HepG2 (cell line): ENCODE results near the gene RNF5. TPM values are rescaled to one million over a fixed set of nuclear protein-coding genes. Genes with fewer than 3 reads are reported as not detected.

Experiments used
- ATF7 ChIP-seq, 2 experiments: fragments of 450-650 bp in 1 of 2; sonication (generic) in 1 of 2; formaldehyde crosslinking in 1 of 2; IDR thresholded peaks; 2 replicates each; pipeline versions ENCODE4 v1.4.0 to v1.6.1; 2016 to 2020; ENCODE audit warnings: antibody characterized with exemption in 1 of 2, mild to moderate bottlenecking in 1 of 2, missing genetic modification reagents in 1 of 2
- CBX1 ChIP-seq: IDR thresholded peaks from one replicate; pipeline ENCODE4 v1.6.1; 2016; ENCODE audit warnings: antibody characterized with exemption, low read depth
- DR1 ChIP-seq: sonication (generic); formaldehyde crosslinking; IDR thresholded peaks from 2 replicates; pipeline ENCODE4 v1.8.0; 2021; ENCODE audit warnings: mild to moderate bottlenecking, missing genetic modification reagents, inconsistent platforms
- EED ChIP-seq: sonication (generic); formaldehyde crosslinking; IDR thresholded peaks from 2 replicates; pipeline ENCODE4 v1.5.0; 2020; ENCODE audit warnings: mild to moderate bottlenecking, missing genetic modification reagents
- ERF ChIP-seq: IDR thresholded peaks from 2 replicates; pipeline ENCODE4 v1.6.1; 2018; ENCODE audit warnings: missing biosample characterization, missing genetic modification reagents
- HNRNPL ChIP-seq: fragments of 200-400 bp; formaldehyde crosslinking; IDR thresholded peaks from 2 replicates; pipeline ENCODE4 v1.6.1; 2017; ENCODE audit warnings: mild to moderate bottlenecking, low read depth, low read length
- MATR3 ChIP-seq: sonication (generic); formaldehyde crosslinking; IDR thresholded peaks from 2 replicates; pipeline ENCODE4 v1.4.0; 2020; ENCODE audit warnings: missing genetic modification reagents
- MEIS1 ChIP-seq: sonication (generic); formaldehyde crosslinking; IDR thresholded peaks from 2 replicates; pipeline ENCODE4 v1.9.0; 2021; ENCODE audit warnings: mild to moderate bottlenecking, missing genetic modification reagents, moderate library complexity, borderline replicate concordance
- NFE2 ChIP-seq: sonication (generic); formaldehyde crosslinking; IDR thresholded peaks from 2 replicates; pipeline ENCODE4 v1.4.0; 2020; ENCODE audit warnings: missing genetic modification reagents
- THYN1 ChIP-seq: sonication (generic); formaldehyde crosslinking; IDR thresholded peaks from 2 replicates; pipeline ENCODE4 v1.8.1; 2023; ENCODE audit warnings: low read depth, mild to moderate bottlenecking, moderate library complexity, missing genetic modification reagents, borderline replicate concordance
- XRCC5 ChIP-seq: fragments of 200-400 bp; formaldehyde crosslinking; optimal IDR thresholded peaks from 2 replicates; pipeline ENCODE3; 2017; ENCODE audit warnings: mild to moderate bottlenecking, low read length
- ZHX1 ChIP-seq: sonication (generic); formaldehyde crosslinking; IDR thresholded peaks from 2 replicates; pipeline ENCODE4 v1.8.1; 2022; ENCODE audit warnings: low read depth, mild to moderate bottlenecking, missing genetic modification reagents
- ZIK1 ChIP-seq: sonication (generic); formaldehyde crosslinking; IDR thresholded peaks from 2 replicates; pipeline ENCODE4 v1.5.0; 2020; ENCODE audit warnings: mild to moderate bottlenecking, low read depth, missing genetic modification reagents, borderline replicate concordance
- ZNF138 ChIP-seq: sonication (generic); formaldehyde crosslinking; IDR thresholded peaks from 2 replicates; pipeline ENCODE4 v1.5.0; 2020; ENCODE audit warnings: mild to moderate bottlenecking, low read depth, missing genetic modification reagents
- ZNF235 ChIP-seq: sonication (generic); formaldehyde crosslinking; IDR thresholded peaks from 2 replicates; pipeline ENCODE4 v1.8.1; 2023; ENCODE audit warnings: mild to moderate bottlenecking, missing genetic modification reagents, borderline replicate concordance
- ZNF264 ChIP-seq: sonication (generic); formaldehyde crosslinking; IDR thresholded peaks from 2 replicates; pipeline ENCODE4 v1.4.0; 2020; ENCODE audit warnings: missing genetic modification reagents
- ZNF333 ChIP-seq: sonication (generic); formaldehyde crosslinking; IDR thresholded peaks from 2 replicates; pipeline ENCODE4 v1.4.0; 2020; ENCODE audit warnings: mild to moderate bottlenecking, missing genetic modification reagents, borderline replicate concordance
- ZNF382 ChIP-seq: sonication (generic); formaldehyde crosslinking; IDR thresholded peaks from 2 replicates; pipeline ENCODE4 v1.5.0; 2020; ENCODE audit warnings: missing genetic modification reagents, mild to moderate bottlenecking, borderline replicate concordance
- ZNF510 ChIP-seq: sonication (generic); formaldehyde crosslinking; IDR thresholded peaks from 2 replicates; pipeline ENCODE4 v1.4.0; 2020; ENCODE audit warnings: low read depth, mild to moderate bottlenecking, missing genetic modification reagents
- ZNF644 ChIP-seq: IDR thresholded peaks from 2 replicates; pipeline ENCODE4 v1.6.1; 2016; ENCODE audit warnings: low read depth
- ZNF674 ChIP-seq: sonication (generic); formaldehyde crosslinking; IDR thresholded peaks from 2 replicates; pipeline ENCODE4 v1.5.0; 2020; ENCODE audit warnings: low read depth, mild to moderate bottlenecking, missing genetic modification reagents
- ZNF737 ChIP-seq: sonication (generic); formaldehyde crosslinking; IDR thresholded peaks from 2 replicates; pipeline ENCODE4 v1.5.0; 2020; ENCODE audit warnings: missing genetic modification reagents, mild to moderate bottlenecking, borderline replicate concordance
- ZNF761 ChIP-seq: sonication (generic); formaldehyde crosslinking; conservative IDR thresholded peaks from 2 replicates; pipeline ENCODE4 v1.4.0; 2020; ENCODE audit warnings: mild to moderate bottlenecking, missing genetic modification reagents
- ZNF777 ChIP-seq: sonication (generic); formaldehyde crosslinking; IDR thresholded peaks from 2 replicates; pipeline ENCODE4 v1.4.0; 2020; ENCODE audit warnings: missing genetic modification reagents
- polyA plus RNA-seq, 8 experiments: library from polyadenylated mRNA; depleted of rRNA in 3 of 8; stranded (reverse) in 7 of 8; unstranded in 1 of 8; fragments of >200 nt; fragmentation: Illumina TruSeq in 4 of 8; extraction: Trizol in 4 of 8; gene quantifications; 2 replicates each; pipeline versions ENCODE4 v1.2.1 to v1.2.3, GENCODE V29; 2011 to 2016; ENCODE audit warnings: low read depth in 4 of 8, missing spikeins in 1 of 8, mixed read lengths in 1 of 8; ENCODE audit not compliant: insufficient read depth in 1 of 8
- total RNA-seq, 5 experiments: library from RNA; depleted of rRNA; stranded (reverse); fragments of >200 nt; fragmentation: Illumina TruSeq; extraction: Trizol; gene quantifications; 2 replicates each; pipeline ENCODE4 v1.2.3, GENCODE V29; 2016; ENCODE audit warnings: low read depth in 1 of 5
- TF ChIP-seq, protein P1 (sequence below): sonication (generic); formaldehyde crosslinking; IDR thresholded peaks from 2 replicates; pipeline ENCODE4 v1.8.0; 2022; ENCODE audit warnings: missing genetic modification reagents, mild to moderate bottlenecking, inconsistent platforms, borderline replicate concordance
- TF ChIP-seq, protein P2 (sequence below): sonication (generic); formaldehyde crosslinking; IDR thresholded peaks from 2 replicates; pipeline ENCODE4 v1.4.0; 2020; ENCODE audit warnings: missing genetic modification reagents, mild to moderate bottlenecking, borderline replicate concordance

Gene RNF5
- total and polyA plus RNA-seq, 2 of the 13 experiments (the other 11 are each of a cell fraction or from before 2014, with no cell fraction given): 98.0 to 131 TPM

DNA sequence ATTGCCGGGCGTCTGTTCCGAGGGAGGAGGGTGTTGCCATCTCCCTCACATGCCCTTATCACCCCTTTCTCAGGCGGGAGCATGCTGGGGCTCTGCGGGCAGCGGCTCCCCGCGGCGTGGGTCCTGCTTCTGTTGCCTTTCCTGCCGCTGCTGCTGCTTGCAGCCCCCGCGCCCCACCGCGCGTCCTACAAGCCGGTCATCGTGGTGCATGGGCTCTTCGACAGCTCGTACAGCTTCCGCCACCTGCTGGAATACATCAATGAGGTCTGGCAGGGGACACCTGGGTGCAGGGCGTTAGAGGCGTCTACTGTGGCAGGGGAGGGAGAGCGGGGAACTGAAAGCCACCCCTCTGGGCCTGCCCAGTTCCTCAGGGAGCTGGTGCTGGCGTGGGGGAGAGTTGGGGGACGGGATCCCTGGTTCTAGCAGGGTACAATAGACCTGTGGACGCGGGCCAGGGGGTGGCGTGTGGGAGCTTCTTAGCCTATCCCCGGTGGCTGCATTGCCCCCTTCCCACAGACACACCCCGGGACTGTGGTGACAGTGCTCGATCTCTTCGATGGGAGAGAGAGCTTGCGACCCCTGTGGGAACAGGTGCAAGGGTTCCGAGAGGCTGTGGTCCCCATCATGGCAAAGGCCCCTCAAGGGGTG is 23.6 kb upstream of the RNF5 start (continued):
- TF ChIP-seq, protein P1, sequence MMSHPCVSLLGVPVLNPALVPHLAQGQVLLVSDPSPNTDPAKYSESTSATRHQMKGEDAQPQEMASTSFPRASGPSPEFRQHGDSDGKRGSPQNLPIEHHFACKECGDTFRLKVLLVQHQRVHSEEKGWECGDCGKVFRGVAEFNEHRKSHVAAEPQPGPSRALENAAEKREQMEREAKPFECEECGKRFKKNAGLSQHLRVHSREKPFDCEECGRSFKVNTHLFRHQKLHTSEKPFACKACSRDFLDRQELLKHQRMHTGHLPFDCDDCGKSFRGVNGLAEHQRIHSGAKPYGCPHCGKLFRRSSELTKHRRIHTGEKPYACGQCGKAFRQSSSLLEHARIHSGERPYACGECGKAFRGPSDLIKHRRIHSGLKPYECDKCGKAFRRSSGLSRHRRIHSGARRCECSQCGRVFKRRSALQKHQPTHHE (CRISPR knock-in tag): no peak
- TF ChIP-seq HNRNPL (no peak), XRCC5 (peak; percentile 51), ZHX1 (CRISPR knock-in tag) (no peak; the same call in 1 of the 2 replicates), MATR3 (no peak), MEIS1 (CRISPR knock-in tag) (peak; percentile 30; the same call in 1 of the 2 replicates), ZNF674 (CRISPR knock-in tag) (no peak; the same call in 1 of the 2 replicates), THYN1 (no peak), ZNF138 (CRISPR knock-in tag) (no peak), ZNF761 (CRISPR knock-in tag) (no peak; the same call in 1 of the 2 replicates), ERF (CRISPR knock-in tag) (peak; percentile 43; the same call in 1 of the 2 replicates), ZNF777 (peak; percentile 92), ZNF510 (CRISPR knock-in tag) (no peak), DR1 (CRISPR knock-in tag) (no peak), NFE2 (CRISPR knock-in tag) (no peak), ZNF235 (CRISPR knock-in tag) (no peak; the same call in 1 of the 2 replicates), ATF7 (IDR thresholded peaks at IDR 0.05) (no peak), ATF7 (CRISPR knock-in tag; IDR thresholded peaks at IDR 0.05) (no peak), ZNF737 (CRISPR knock-in tag) (no peak), EED (CRISPR knock-in tag) (no peak), ZNF264 (no peak), ZNF382 (no peak), ZNF644 (no peak), ZNF333 (CRISPR knock-in tag) (no peak; the same call in 1 of the 2 replicates), CBX1 (peak; percentile 21), ZIK1 (CRISPR knock-in tag) (peak; percentile 41; the same call in 1 of the 2 replicates)
- TF ChIP-seq, protein P2, sequence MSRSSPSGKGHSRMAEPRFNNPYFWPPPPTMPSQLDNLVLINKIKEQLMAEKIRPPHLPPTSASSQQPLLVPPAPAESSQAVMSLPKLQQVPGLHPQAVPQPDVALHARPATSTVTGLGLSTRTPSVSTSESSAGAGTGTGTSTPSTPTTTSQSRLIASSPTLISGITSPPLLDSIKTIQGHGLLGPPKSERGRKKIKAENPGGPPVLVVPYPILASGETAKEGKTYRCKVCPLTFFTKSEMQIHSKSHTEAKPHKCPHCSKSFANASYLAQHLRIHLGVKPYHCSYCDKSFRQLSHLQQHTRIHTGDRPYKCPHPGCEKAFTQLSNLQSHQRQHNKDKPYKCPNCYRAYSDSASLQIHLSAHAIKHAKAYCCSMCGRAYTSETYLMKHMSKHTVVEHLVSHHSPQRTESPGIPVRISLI (CRISPR knock-in tag): no peak
